DOHH2 (cell line): ENCODE data around the gene UBE2H.

Experiments used
- CTCF ChIP-seq: fragments of 200-600 bp; sonication (generic); IDR thresholded peaks from one replicate; pipeline ENCODE4 v1.5.1; 2014; ENCODE audit warnings: antibody characterized with exemption, mild to moderate bottlenecking, low read depth, low read length; ENCODE audit not compliant: poor library complexity, severe bottlenecking
- EZH2phosphoT487 ChIP-seq: fragments of 200-600 bp; sonication (generic); IDR thresholded peaks from 2 replicates; pipeline ENCODE4 v1.6.1; 2017; ENCODE audit warnings: borderline replicate concordance, mild to moderate bottlenecking, antibody characterized with exemption, low read length, moderate library complexity, mixed read lengths

GRCh38 chr7:129832701-129833227 lies 120.0 kb downstream of the UBE2H start:
- no peak for TF ChIP-seq CTCF
- TF ChIP-seq EZH2phosphoT487, result no peak
